Measurements from ENCODE around the gene GUCY1A1. TPM values are rescaled to one million over a fixed set of nuclear protein-coding genes. Genes with fewer than 3 reads are reported as not detected.

The GUCY1A1 gene
- total RNA-seq, 2 experiments from 2014 or later, result 0.09 to 0.45 TPM

- TF ChIP-seq, protein P1, sequence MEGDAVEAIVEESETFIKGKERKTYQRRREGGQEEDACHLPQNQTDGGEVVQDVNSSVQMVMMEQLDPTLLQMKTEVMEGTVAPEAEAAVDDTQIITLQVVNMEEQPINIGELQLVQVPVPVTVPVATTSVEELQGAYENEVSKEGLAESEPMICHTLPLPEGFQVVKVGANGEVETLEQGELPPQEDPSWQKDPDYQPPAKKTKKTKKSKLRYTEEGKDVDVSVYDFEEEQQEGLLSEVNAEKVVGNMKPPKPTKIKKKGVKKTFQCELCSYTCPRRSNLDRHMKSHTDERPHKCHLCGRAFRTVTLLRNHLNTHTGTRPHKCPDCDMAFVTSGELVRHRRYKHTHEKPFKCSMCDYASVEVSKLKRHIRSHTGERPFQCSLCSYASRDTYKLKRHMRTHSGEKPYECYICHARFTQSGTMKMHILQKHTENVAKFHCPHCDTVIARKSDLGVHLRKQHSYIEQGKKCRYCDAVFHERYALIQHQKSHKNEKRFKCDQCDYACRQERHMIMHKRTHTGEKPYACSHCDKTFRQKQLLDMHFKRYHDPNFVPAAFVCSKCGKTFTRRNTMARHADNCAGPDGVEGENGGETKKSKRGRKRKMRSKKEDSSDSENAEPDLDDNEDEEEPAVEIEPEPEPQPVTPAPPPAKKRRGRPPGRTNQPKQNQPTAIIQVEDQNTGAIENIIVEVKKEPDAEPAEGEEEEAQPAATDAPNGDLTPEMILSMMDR (IDR thresholded peaks at IDR 0.05), result no peak
- Mint-ChIP-seq H3K4me1 (ENCODE audit: low read depth) (peaks cover 2% of the 10 kb centered on the region), H3K36me3 (ENCODE audit: low read depth) (no peaks in the 10 kb centered on the region), H3K9me3 (peaks cover 6% of the 10 kb centered on the region), H3K4me3 (no peak overlapping the region), H3K27ac (no peak overlapping the region), H3K27me3 (peaks cover 4% of the 10 kb centered on the region)
- ChIA-PET CTCF (interaction anchor here (1.1 kb wide), 1 partner anchor 21 kb away, joined by 3 read pairs; no protein-coding TSS in a partner anchor), POLR2A (no interaction called here)
- DNase-seq (no peak), ATAC-seq (no peak)
- intact Hi-C loops (cut with micrococcal nuclease), result no loop called here
Measured at GRCh38 chr4:155653052-155653451, 13.6 kb upstream of the GUCY1A1 start.

GRCh38 chr4:155656025-155656424, 10.6 kb upstream of the GUCY1A1 start:
- Mint-ChIP-seq H3K4me3 (no peak overlapping the region), H3K27me3 (peaks cover 4% of the 10 kb centered on the region), H3K36me3 (ENCODE audit: low read depth) (no peaks in the 10 kb centered on the region), H3K27ac (no peak overlapping the region), H3K4me1 (ENCODE audit: low read depth) (peaks cover under 1% of the 10 kb centered on the region), H3K9me3 (peaks cover 3% of the 10 kb centered on the region)
- TF ChIP-seq, protein P1 (IDR thresholded peaks at IDR 0.05), result no peak
- ChIA-PET CTCF (no interaction called here), POLR2A (no interaction called here)
- no peak for ATAC-seq
- DNase-seq, result no peak
- intact Hi-C loops (cut with micrococcal nuclease), result no loop called here

DNA sequence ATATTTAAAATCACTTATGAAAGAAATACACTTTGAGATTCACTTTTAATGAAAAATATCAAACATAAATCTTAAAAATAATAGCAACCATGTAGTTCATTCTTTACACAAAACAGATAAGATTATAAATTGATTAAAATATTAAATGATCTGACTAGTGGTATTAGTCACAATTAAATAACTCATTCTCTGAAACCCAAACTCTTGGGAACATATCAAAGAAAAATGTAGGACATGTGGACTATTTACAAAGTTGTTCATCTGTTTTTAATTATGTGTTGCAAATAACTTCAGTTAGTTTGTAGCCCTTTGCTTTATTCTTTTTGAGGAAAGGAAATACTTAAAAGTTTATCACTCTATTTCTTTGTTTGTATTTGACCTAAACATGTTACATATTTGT, 9.5 kb upstream of the GUCY1A1 start:
- CTCF ChIA-PET, result no interaction called here
- Mint-ChIP-seq H3K36me3 (ENCODE audit: low read depth) (no peaks in the 10 kb centered on the region), H3K4me3 (no peak overlapping the region), H3K4me1 (ENCODE audit: low read depth) (no peaks in the 10 kb centered on the region), H3K27me3 (peaks cover 4% of the 10 kb centered on the region), H3K9me3 (no peaks in the 10 kb centered on the region), H3K27ac (no peak overlapping the region)
- ATAC-seq, result no peak
- POLR2A ChIA-PET, result no interaction called here
- TF ChIP-seq, protein P1 (IDR thresholded peaks at IDR 0.05), result no peak
- intact Hi-C loops (cut with micrococcal nuclease), result no loop called here
- no peak for DNase-seq

GRCh38 chr4:155657985-155658680, 8.5 kb upstream of the GUCY1A1 start:
- no peaks in the 10 kb centered on the region for H3K4me1 Mint-ChIP-seq (ENCODE audit: low read depth)
- H3K27me3 Mint-ChIP-seq, result peaks cover 6% of the 10 kb centered on the region
- POLR2A ChIA-PET, result no interaction called here
- intact Hi-C loops (cut with micrococcal nuclease), result no loop called here
- H3K4me3 Mint-ChIP-seq, result no peak overlapping the region
- no peaks in the 10 kb centered on the region for H3K36me3 Mint-ChIP-seq (ENCODE audit: low read depth)
- DNase-seq, result no peak
- H3K27ac Mint-ChIP-seq, result no peak overlapping the region
- no peak for ATAC-seq
- TF ChIP-seq, protein P1 (IDR thresholded peaks at IDR 0.05), result no peak
- no peaks in the 10 kb centered on the region for H3K9me3 Mint-ChIP-seq
- CTCF ChIA-PET, result no interaction called here

- ChIA-PET POLR2A (no interaction called here), CTCF (no interaction called here)
- intact Hi-C loops (cut with micrococcal nuclease), result no loop called here
- H3K36me3 Mint-ChIP-seq (ENCODE audit: low read depth), result no peaks in the 10 kb centered on the region
- no peaks in the 10 kb centered on the region for H3K4me1 Mint-ChIP-seq (ENCODE audit: low read depth)
- H3K27me3 Mint-ChIP-seq, result peaks cover 8% of the 10 kb centered on the region
- DNase-seq (no peak), ATAC-seq (no peak)
- no peaks in the 10 kb centered on the region for H3K9me3 Mint-ChIP-seq
- no peak overlapping the region for H3K4me3 Mint-ChIP-seq
- TF ChIP-seq, protein P1 (IDR thresholded peaks at IDR 0.05), result no peak
- H3K27ac Mint-ChIP-seq, result no peak overlapping the region
Measured at GRCh38 chr4:155658681-155659064, 8.0 kb upstream of the GUCY1A1 start.

Measured in activated CD8-positive, alpha-beta T cell treated with anti-CD3 and anti-CD28 coated beads for 36 hours (primary cell).